HEK293T (cell line): ENCODE results near the gene BIRC5.

Experiments used
- ARNT ChIP-seq: fragments of 450-650 bp; IDR thresholded peaks from 2 replicates; pipeline ENCODE4 v1.6.1; 2017; ENCODE audit warnings: mild to moderate bottlenecking
- BHLHE40 ChIP-seq: fragments of 450-650 bp; IDR thresholded peaks from 2 replicates; pipeline ENCODE4 v1.6.1; 2016; ENCODE audit warnings: mild to moderate bottlenecking, moderate library complexity, borderline replicate concordance
- ELF4 ChIP-seq: fragments of 450-650 bp; IDR thresholded peaks from 2 replicates; pipeline ENCODE4 v1.6.1; 2017; ENCODE audit warnings: antibody characterized with exemption
- FOXA1 ChIP-seq: fragments of 450-650 bp; IDR thresholded peaks from 2 replicates; pipeline ENCODE4 v1.6.1; 2016; ENCODE audit warnings: mild to moderate bottlenecking
- FOXK2 ChIP-seq: fragments of 450-650 bp; IDR thresholded peaks from 2 replicates; pipeline ENCODE4 v1.6.1; 2016; ENCODE audit warnings: mild to moderate bottlenecking
- FOXM1 ChIP-seq: fragments of 450-650 bp; IDR thresholded peaks from 2 replicates; pipeline ENCODE4 v1.6.1; 2017; ENCODE audit warnings: mild to moderate bottlenecking, borderline replicate concordance
- HDGF ChIP-seq: fragments of 450-650 bp; IDR thresholded peaks from 2 replicates; pipeline ENCODE4 v1.6.1; 2017; ENCODE audit warnings: antibody characterized with exemption, borderline replicate concordance
- L3MBTL2 ChIP-seq: fragments of 450-650 bp; conservative IDR thresholded peaks from 2 replicates; pipeline ENCODE4 v1.6.1; 2016; ENCODE audit warnings: mild to moderate bottlenecking
- LEF1 ChIP-seq: fragments of 450-650 bp; IDR thresholded peaks from 2 replicates; pipeline ENCODE4 v1.6.1; 2017; ENCODE audit warnings: mild to moderate bottlenecking, borderline replicate concordance
- NFRKB ChIP-seq: fragments of 450-650 bp; IDR thresholded peaks from 2 replicates; pipeline ENCODE4 v1.6.1; 2016; ENCODE audit warnings: mild to moderate bottlenecking, moderate library complexity
- SP1 ChIP-seq: fragments of 450-650 bp; IDR thresholded peaks from 2 replicates; pipeline ENCODE4 v1.6.1; 2017
- SUZ12 ChIP-seq: fragments of 450-650 bp; IDR thresholded peaks from 2 replicates; pipeline ENCODE4 v1.6.1; 2016; ENCODE audit warnings: mild to moderate bottlenecking
- TF ChIP-seq, protein P1 (sequence below): fragments of 450-650 bp; IDR thresholded peaks from 2 replicates; pipeline ENCODE4 v1.6.1; 2016

GRCh38 chr17:78223765-78224164 is 9.7 kb downstream of the BIRC5 start:
- no peak for TF ChIP-seq HDGF
- TF ChIP-seq LEF1, result no peak
- no peak for TF ChIP-seq SP1
- no peak for TF ChIP-seq FOXK2
- no peak for TF ChIP-seq ELF4
- no peak for TF ChIP-seq NFRKB
- TF ChIP-seq, protein P1, sequence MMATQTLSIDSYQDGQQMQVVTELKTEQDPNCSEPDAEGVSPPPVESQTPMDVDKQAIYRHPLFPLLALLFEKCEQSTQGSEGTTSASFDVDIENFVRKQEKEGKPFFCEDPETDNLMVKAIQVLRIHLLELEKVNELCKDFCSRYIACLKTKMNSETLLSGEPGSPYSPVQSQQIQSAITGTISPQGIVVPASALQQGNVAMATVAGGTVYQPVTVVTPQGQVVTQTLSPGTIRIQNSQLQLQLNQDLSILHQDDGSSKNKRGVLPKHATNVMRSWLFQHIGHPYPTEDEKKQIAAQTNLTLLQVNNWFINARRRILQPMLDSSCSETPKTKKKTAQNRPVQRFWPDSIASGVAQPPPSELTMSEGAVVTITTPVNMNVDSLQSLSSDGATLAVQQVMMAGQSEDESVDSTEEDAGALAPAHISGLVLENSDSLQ, result no peak
- TF ChIP-seq FOXM1, result no peak
- TF ChIP-seq SUZ12, result no peak
- TF ChIP-seq L3MBTL2, result no peak
- TF ChIP-seq BHLHE40, result no peak
- no peak for TF ChIP-seq ARNT
- no peak for TF ChIP-seq FOXA1
